Mesenchymal stem cell (in vitro differentiated cells and primary cell): ENCODE measurements around the gene IFT122.

Experiments used
- DNase-seq: peaks from one replicate; pipeline ENCODE4 v3.0.0-alpha.2; 2013
- H2AFZ ChIP-seq: one replicate; pipeline ENCODE4 v1.6.1; 2013; ENCODE audit warnings: low read depth, mild to moderate bottlenecking, control low read depth, inconsistent platforms, low read length, moderate library complexity
- H2AK5ac ChIP-seq: 2 replicates; pipeline ENCODE4 v1.6.1; 2013; ENCODE audit warnings: low read length, moderate library complexity, mild to moderate bottlenecking, inconsistent platforms; ENCODE audit not compliant: severe bottlenecking
- H2BK120ac ChIP-seq: one replicate; pipeline ENCODE4 v1.6.1; 2013; ENCODE audit warnings: low read depth, mild to moderate bottlenecking, inconsistent platforms, low read length, moderate library complexity
- H2BK12ac ChIP-seq, 2 experiments: one replicate each; pipeline ENCODE4 v1.6.1; 2013; ENCODE audit warnings: inconsistent platforms in 2 of 2, low read length in 2 of 2, mild to moderate bottlenecking in 2 of 2, moderate library complexity in 2 of 2, control low read depth in 1 of 2
- H2BK15ac ChIP-seq: one replicate; pipeline ENCODE4 v1.6.1; 2013; ENCODE audit warnings: mild to moderate bottlenecking, low read depth, inconsistent platforms; ENCODE audit not compliant: poor library complexity, severe bottlenecking
- H2BK5ac ChIP-seq: 2 replicates; pipeline ENCODE4 v1.6.1; 2013; ENCODE audit warnings: low read depth, mild to moderate bottlenecking, low read length, control low read depth, inconsistent platforms; ENCODE audit not compliant: poor library complexity, severe bottlenecking
- H3K14ac ChIP-seq, 2 experiments: one replicate each; pipeline ENCODE4 v1.6.1; 2013; ENCODE audit warnings: inconsistent platforms in 2 of 2, low read length in 2 of 2, control low read depth in 1 of 2, mild to moderate bottlenecking in 1 of 2, moderate library complexity in 1 of 2
- H3K18ac ChIP-seq, 2 experiments: one replicate each; pipeline ENCODE4 v1.6.1; 2013; ENCODE audit warnings: inconsistent platforms in 2 of 2, low read length in 2 of 2, control low read depth in 1 of 2, low read depth in 1 of 2, mild to moderate bottlenecking in 1 of 2
- H3K23ac ChIP-seq, 2 experiments: one replicate each; pipeline ENCODE4 v1.6.1; 2013; ENCODE audit warnings: inconsistent platforms in 2 of 2, low read length in 2 of 2, mild to moderate bottlenecking in 2 of 2, moderate library complexity in 2 of 2, control low read depth in 1 of 2
- H3K27ac ChIP-seq: 2 replicates; pipeline ENCODE4 v1.5.1; 2013; ENCODE audit warnings: mild to moderate bottlenecking, moderate library complexity, low read length, control low read depth, inconsistent platforms; ENCODE audit not compliant: poor library complexity, severe bottlenecking
- H3K27me3 ChIP-seq, 2 experiments: 2 replicates each; pipeline versions ENCODE4 v1.6.1 to v1.7.0; 2013; ENCODE audit warnings: low read length in 2 of 2, mild to moderate bottlenecking in 2 of 2, moderate library complexity in 2 of 2, control low read depth in 1 of 2, inconsistent platforms in 1 of 2; ENCODE audit not compliant: control insufficient read depth in 1 of 2, insufficient read depth in 1 of 2
- H3K36me3 ChIP-seq, 2 experiments: 2 replicates each; pipeline versions ENCODE4 v1.6.1 to v1.7.0; 2013; ENCODE audit warnings: low read length in 2 of 2, control low read depth in 1 of 2, inconsistent platforms in 1 of 2, low read depth in 1 of 2, mild to moderate bottlenecking in 1 of 2; ENCODE audit not compliant: insufficient read depth in 2 of 2, control insufficient read depth in 1 of 2
- H3K4ac ChIP-seq, 2 experiments: one replicate each; pipeline ENCODE4 v1.6.1; 2013; ENCODE audit warnings: inconsistent platforms in 2 of 2, low read length in 2 of 2, mild to moderate bottlenecking in 2 of 2, moderate library complexity in 2 of 2, control low read depth in 1 of 2, low read depth in 1 of 2
- H3K4me1 ChIP-seq: 2 replicates; pipeline ENCODE4 v1.6.1; 2013; ENCODE audit warnings: low read depth, low read length, control low read depth; ENCODE audit not compliant: control insufficient read depth, insufficient read depth
- H3K4me2 ChIP-seq: 2 replicates; pipeline ENCODE4 v1.6.1; 2013; ENCODE audit warnings: low read length, mild to moderate bottlenecking, inconsistent platforms; ENCODE audit not compliant: poor library complexity, severe bottlenecking
- H3K4me3 ChIP-seq, 2 experiments: 2 replicates each; pipeline versions ENCODE4 v1.5.1 to v1.7.0; 2013; ENCODE audit warnings: low read length in 2 of 2, mild to moderate bottlenecking in 2 of 2, control low read depth in 1 of 2, low read depth in 1 of 2; ENCODE audit not compliant: insufficient read depth in 1 of 2
- H3K79me1 ChIP-seq: replicated peaks from 2 replicates; pipeline ENCODE4 v1.6.1; 2013; ENCODE audit warnings: mild to moderate bottlenecking, control low read depth, low read length, inconsistent platforms; ENCODE audit not compliant: poor library complexity, severe bottlenecking
- H3K9ac ChIP-seq: 2 replicates; pipeline ENCODE4 v1.7.0; 2013; ENCODE audit warnings: mild to moderate bottlenecking, low read length, moderate library complexity
- H3K9me3 ChIP-seq: 2 replicates; pipeline ENCODE4 v1.7.0; 2013; ENCODE audit warnings: mild to moderate bottlenecking, low read length; ENCODE audit not compliant: control insufficient read depth
- H4K8ac ChIP-seq: one replicate; pipeline ENCODE4 v1.6.1; 2013; ENCODE audit warnings: inconsistent platforms, mild to moderate bottlenecking, low read length, moderate library complexity
- H4K91ac ChIP-seq: one replicate; pipeline ENCODE4 v1.6.1; 2013; ENCODE audit warnings: mild to moderate bottlenecking, low read length, inconsistent platforms
- WGBS: methylation state at CpG from one replicate; pipeline ENCODE4 v1.1.7; 2013; ENCODE audit warnings: mixed read lengths; 5-methylcytosine and 5-hydroxymethylcytosine counted together

The IFT122 gene

GRCh38 chr3:129461022-129461421, 21.0 kb downstream of the IFT122 start:
- H2BK12ac ChIP-seq: no peak overlapping the region
- no peaks in the 10 kb centered on the region for H3K4me1 ChIP-seq
- no peak overlapping the region for H3K9ac ChIP-seq
- no peak overlapping the region for H3K4ac ChIP-seq
- peak; percentile 88 for DNase-seq
- H4K91ac ChIP-seq: no peak overlapping the region
- no peaks in the 10 kb centered on the region for H3K9me3 ChIP-seq
- no peak overlapping the region for H3K18ac ChIP-seq
- H3K27me3 ChIP-seq: no peaks in the 10 kb centered on the region
- H2BK15ac ChIP-seq: no peak overlapping the region
- H3K14ac ChIP-seq: no peak overlapping the region
- no CpG with 5 or more reads among the region's 1 CpG for WGBS
- no peak overlapping the region for H3K4me2 ChIP-seq
- H3K27ac ChIP-seq: no peak overlapping the region
- H3K36me3 ChIP-seq: peaks cover 2 to 53% of the 10 kb centered on the region in 2 experiments
- H2BK120ac ChIP-seq: no peak overlapping the region
- H2BK5ac ChIP-seq: no peak overlapping the region
- no peak overlapping the region for H3K4me3 ChIP-seq
- peaks cover 2% of the 10 kb centered on the region for H3K79me1 ChIP-seq
- H3K23ac ChIP-seq: no peak overlapping the region
- H4K8ac ChIP-seq: peak overlapping the region; percentile 45
- H2AFZ ChIP-seq: no peak overlapping the region
- no peak overlapping the region for H2AK5ac ChIP-seq

- Histone ChIP-seq H3K9me3 (no peaks in the 10 kb centered on the region), H2AFZ (no peak overlapping the region), H3K27ac (no peak overlapping the region), H4K91ac (no peak overlapping the region), H3K23ac (no peak overlapping the region), H3K36me3 (peaks cover 1 to 52% of the 10 kb centered on the region in 2 experiments), H3K79me1 (peaks cover 2% of the 10 kb centered on the region), H3K4me3 (no peak overlapping the region), H2AK5ac (no peak overlapping the region), H3K14ac (no peak overlapping the region), H2BK15ac (no peak overlapping the region), H3K27me3 (no peaks in the 10 kb centered on the region), H4K8ac (no peak overlapping the region), H3K4me1 (no peaks in the 10 kb centered on the region), H3K4ac (no peak overlapping the region), H2BK12ac (no peak overlapping the region), H3K9ac (peak overlapping the region; percentile 25), H2BK5ac (no peak overlapping the region), H3K4me2 (no peak overlapping the region), H3K18ac (peak overlapping the region in 1 of 2 experiments; percentile 7), H2BK120ac (no peak overlapping the region)
- 67% methylated on average over 5 of the region's 6 CpGs for WGBS
- DNase-seq: peak; percentile 86
Measured at GRCh38 chr3:129461461-129462146, 21.6 kb downstream of the IFT122 start.

DNA sequence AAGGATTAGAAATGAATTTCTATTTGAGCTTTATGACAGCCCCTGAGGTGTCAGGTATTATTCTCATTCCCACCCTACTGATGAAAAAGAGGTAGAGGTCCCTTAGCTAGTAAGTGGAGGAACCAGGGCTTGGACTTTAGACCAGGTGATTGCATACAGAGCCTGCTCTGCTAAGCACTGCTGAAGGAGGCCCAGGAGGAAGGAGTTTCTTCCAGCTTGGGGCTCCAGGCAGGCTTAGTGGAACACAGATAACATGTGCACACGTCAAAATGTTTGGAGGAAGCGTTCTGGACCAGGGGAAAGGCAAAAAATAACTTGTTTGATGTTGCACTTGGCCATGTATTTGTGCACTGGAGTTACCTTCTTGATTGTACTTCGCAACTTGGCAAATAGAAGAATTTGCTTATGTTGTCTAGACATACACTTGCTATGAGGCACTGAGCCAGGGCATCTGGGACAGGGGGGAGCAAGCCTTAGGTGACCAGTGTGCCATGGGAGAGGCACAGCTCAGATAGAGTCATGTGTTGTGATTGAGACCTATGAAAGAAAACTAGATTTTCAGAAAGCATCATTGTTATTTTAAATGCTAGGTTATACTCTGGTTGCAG, 22.4 kb downstream of the IFT122 start:
- Histone ChIP-seq H2AFZ (no peak overlapping the region), H3K27me3 (no peaks in the 10 kb centered on the region), H3K14ac (no peak overlapping the region), H3K36me3 (peaks cover 3 to 54% of the 10 kb centered on the region in 2 experiments), H3K4me1 (no peaks in the 10 kb centered on the region), H4K8ac (no peak overlapping the region), H3K4me3 (no peak overlapping the region), H3K9me3 (no peaks in the 10 kb centered on the region), H3K23ac (no peak overlapping the region), H3K4ac (no peak overlapping the region), H2AK5ac (no peak overlapping the region), H3K18ac (no peak overlapping the region), H2BK120ac (no peak overlapping the region), H3K9ac (no peak overlapping the region), H2BK12ac (no peak overlapping the region), H3K79me1 (peaks cover 2% of the 10 kb centered on the region), H2BK15ac (no peak overlapping the region), H3K27ac (no peak overlapping the region), H4K91ac (no peak overlapping the region), H3K4me2 (no peak overlapping the region), H2BK5ac (no peak overlapping the region)
- no peak for DNase-seq
- WGBS: 97% methylated on average over 3 of the region's 3 CpGs

- Histone ChIP-seq H3K18ac (no peak overlapping the region), H3K23ac (no peak overlapping the region), H4K91ac (no peak overlapping the region), H2AK5ac (no peak overlapping the region), H2AFZ (no peak overlapping the region), H3K9ac (no peak overlapping the region), H3K4me1 (no peaks in the 10 kb centered on the region), H3K79me1 (peaks cover 2% of the 10 kb centered on the region), H3K14ac (no peak overlapping the region), H2BK12ac (no peak overlapping the region), H3K36me3 (peaks cover 5 to 59% of the 10 kb centered on the region in 2 experiments), H2BK15ac (no peak overlapping the region), H3K9me3 (no peaks in the 10 kb centered on the region), H2BK5ac (no peak overlapping the region), H3K4ac (no peak overlapping the region), H3K4me3 (no peak overlapping the region), H4K8ac (no peak overlapping the region), H2BK120ac (no peak overlapping the region), H3K27me3 (no peaks in the 10 kb centered on the region), H3K27ac (no peak overlapping the region), H3K4me2 (no peak overlapping the region)
- DNase-seq: no peak
- no CpG with 5 or more reads among the region's 3 CpGs for WGBS
Measured at GRCh38 chr3:129463094-129463493, 23.1 kb downstream of the IFT122 start.
